ENCODE data around the gene OR7C2. TPM values are rescaled to one million over a fixed set of nuclear protein-coding genes. Genes with fewer than 3 reads are reported as not detected.

Gene OR7C2
- polyA plus RNA-seq (not detected in 2 replicates), polyA minus RNA-seq (not detected in 2 replicates)

DNA sequence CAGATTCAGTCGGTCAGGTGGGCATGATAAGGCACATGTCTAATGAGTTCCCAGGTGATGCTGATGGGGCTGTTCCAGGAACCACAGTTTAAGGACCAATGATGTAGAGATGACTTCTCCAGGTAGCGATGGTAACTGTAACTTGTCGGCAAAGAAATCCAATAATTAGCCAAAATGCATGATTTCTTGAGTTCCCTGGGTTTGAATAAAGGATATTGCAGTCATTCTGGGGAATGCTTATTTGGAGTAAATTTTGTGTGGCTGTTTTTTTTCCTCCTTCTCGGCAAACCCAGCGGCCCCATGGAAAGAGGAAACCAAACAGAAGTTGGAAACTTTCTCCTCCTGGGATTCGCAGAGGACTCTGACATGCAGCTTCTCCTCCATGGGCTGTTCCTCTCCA lies at the start of gene OR7C2:
OR7C2 (plus strand) TSS at position 301 of the 400 bp plus-strand sequence; CDS start at position 301, 0 bp downstream.
- no peak within 1 kb of the TSS for H3K27ac ChIP-seq (ENCODE audit: low read length)
- no peaks in the 10 kb centered on the region for H3K9me2 ChIP-seq (ENCODE audit: insufficient read depth, low read length)
- H3K36me3 ChIP-seq (ENCODE audit: insufficient read depth, low read length), result no peaks in the 10 kb centered on the region
- no peaks in the 10 kb centered on the region for H3F3A ChIP-seq (ENCODE audit: insufficient read depth, low read length, poor library complexity, severe bottlenecking)
- H3K4me2 ChIP-seq (ENCODE audit: low read length), result no peak within 1 kb of the TSS
- no peaks in the 10 kb centered on the region for H3K9me3 ChIP-seq (ENCODE audit: low read length)
- H4K20me1 ChIP-seq (ENCODE audit: insufficient read depth), result no peaks in the 10 kb centered on the region
- no peak within 1 kb of the TSS for H3K4me3 ChIP-seq (ENCODE audit: low read length)
- H2AFZ ChIP-seq (ENCODE audit: low read depth, low read length), result no peak within 1 kb of the TSS
- H3K27me3 ChIP-seq (ENCODE audit: insufficient read depth, low read depth, low read length), result no peaks in the 10 kb centered on the region
- TF ChIP-seq SMC3 (conservative IDR thresholded peaks at IDR 0.05; ENCODE audit: poor library complexity), result no peak
- no peaks in the 10 kb centered on the region for H3K79me2 ChIP-seq (replicated peaks; ENCODE audit: insufficient read depth, low read length)
- no peak within 1 kb of the TSS for H3K9ac ChIP-seq (ENCODE audit: low read length)

DNA sequence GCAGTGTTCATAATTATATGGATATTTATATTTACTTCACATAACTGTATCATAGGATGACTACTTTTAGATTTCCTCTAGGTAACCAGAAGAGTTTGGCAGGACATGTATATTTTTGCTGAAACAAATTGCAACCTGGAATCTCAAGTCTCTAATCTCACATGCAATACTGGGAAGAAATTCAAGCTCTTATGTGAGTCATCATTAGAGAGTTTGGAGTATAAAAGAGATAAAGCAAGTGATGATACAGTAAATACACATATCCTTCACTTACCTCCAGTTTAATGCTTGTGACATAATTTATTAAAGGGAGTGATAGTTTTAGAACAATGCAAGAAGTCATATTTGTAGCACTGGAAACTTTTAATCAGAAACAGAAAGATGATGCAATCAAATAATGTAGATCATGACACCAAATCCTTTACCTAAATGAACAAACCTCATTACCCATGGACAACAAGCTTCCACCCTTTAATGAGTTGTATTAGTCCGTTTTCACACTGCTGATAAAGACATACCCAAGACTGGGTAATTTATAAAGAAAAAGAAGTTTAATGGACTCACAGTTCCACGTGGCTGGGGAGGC lies 39.5 kb upstream of the OR7C2 start:
- Histone ChIP-seq H3K27me3 (ENCODE audit: insufficient read depth, low read depth, low read length) (no peaks in the 10 kb centered on the region), H4K20me1 (ENCODE audit: insufficient read depth) (no peaks in the 10 kb centered on the region), H3K27ac (ENCODE audit: low read length) (no peak overlapping the region), H2AFZ (ENCODE audit: low read depth, low read length) (no peak overlapping the region), H3K9me3 (ENCODE audit: low read length) (no peaks in the 10 kb centered on the region), H3K4me3 (ENCODE audit: low read length) (no peak overlapping the region), H3K36me3 (ENCODE audit: insufficient read depth, low read length) (no peaks in the 10 kb centered on the region), H3K9ac (ENCODE audit: low read length) (no peak overlapping the region), H3K9me2 (ENCODE audit: insufficient read depth, low read length) (no peaks in the 10 kb centered on the region), H3K4me2 (ENCODE audit: low read length) (no peak overlapping the region), H3K79me2 (replicated peaks; ENCODE audit: insufficient read depth, low read length) (no peaks in the 10 kb centered on the region), H3F3A (ENCODE audit: insufficient read depth, low read length, poor library complexity, severe bottlenecking) (no peaks in the 10 kb centered on the region)
- TF ChIP-seq EP300 (conservative IDR thresholded peaks at IDR 0.05; ENCODE audit: poor library complexity, severe bottlenecking), result no peak
- no peak for TF ChIP-seq MXI1 (conservative IDR thresholded peaks at IDR 0.05; ENCODE audit: poor library complexity, severe bottlenecking)
- TF ChIP-seq TAF1 (IDR thresholded peaks at IDR 0.05; ENCODE audit: low read depth), result no peak
- no peak for TF ChIP-seq POLR2AphosphoS5 (IDR thresholded peaks at IDR 0.05)
- no peak for TF ChIP-seq SMC3 (conservative IDR thresholded peaks at IDR 0.05; ENCODE audit: poor library complexity)
- TF ChIP-seq, protein P1, sequence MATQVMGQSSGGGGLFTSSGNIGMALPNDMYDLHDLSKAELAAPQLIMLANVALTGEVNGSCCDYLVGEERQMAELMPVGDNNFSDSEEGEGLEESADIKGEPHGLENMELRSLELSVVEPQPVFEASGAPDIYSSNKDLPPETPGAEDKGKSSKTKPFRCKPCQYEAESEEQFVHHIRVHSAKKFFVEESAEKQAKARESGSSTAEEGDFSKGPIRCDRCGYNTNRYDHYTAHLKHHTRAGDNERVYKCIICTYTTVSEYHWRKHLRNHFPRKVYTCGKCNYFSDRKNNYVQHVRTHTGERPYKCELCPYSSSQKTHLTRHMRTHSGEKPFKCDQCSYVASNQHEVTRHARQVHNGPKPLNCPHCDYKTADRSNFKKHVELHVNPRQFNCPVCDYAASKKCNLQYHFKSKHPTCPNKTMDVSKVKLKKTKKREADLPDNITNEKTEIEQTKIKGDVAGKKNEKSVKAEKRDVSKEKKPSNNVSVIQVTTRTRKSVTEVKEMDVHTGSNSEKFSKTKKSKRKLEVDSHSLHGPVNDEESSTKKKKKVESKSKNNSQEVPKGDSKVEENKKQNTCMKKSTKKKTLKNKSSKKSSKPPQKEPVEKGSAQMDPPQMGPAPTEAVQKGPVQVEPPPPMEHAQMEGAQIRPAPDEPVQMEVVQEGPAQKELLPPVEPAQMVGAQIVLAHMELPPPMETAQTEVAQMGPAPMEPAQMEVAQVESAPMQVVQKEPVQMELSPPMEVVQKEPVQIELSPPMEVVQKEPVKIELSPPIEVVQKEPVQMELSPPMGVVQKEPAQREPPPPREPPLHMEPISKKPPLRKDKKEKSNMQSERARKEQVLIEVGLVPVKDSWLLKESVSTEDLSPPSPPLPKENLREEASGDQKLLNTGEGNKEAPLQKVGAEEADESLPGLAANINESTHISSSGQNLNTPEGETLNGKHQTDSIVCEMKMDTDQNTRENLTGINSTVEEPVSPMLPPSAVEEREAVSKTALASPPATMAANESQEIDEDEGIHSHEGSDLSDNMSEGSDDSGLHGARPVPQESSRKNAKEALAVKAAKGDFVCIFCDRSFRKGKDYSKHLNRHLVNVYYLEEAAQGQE (IDR thresholded peaks at IDR 0.05; ENCODE audit: borderline replicate concordance), result no peak
- no peak for TF ChIP-seq EZH2 (IDR thresholded peaks at IDR 0.05; ENCODE audit: borderline replicate concordance, insufficient read depth, low read length, poor library complexity, severe bottlenecking)

GRCh38 chr19:14906711-14907110 lies 34.6 kb upstream of the OR7C2 start:
- H4K20me1 ChIP-seq (ENCODE audit: insufficient read depth), result no peaks in the 10 kb centered on the region
- H3K9me3 ChIP-seq (ENCODE audit: low read length), result no peaks in the 10 kb centered on the region
- no peak overlapping the region for H3K27ac ChIP-seq (ENCODE audit: low read length)
- no peaks in the 10 kb centered on the region for H3K9me2 ChIP-seq (ENCODE audit: insufficient read depth, low read length)
- H2AFZ ChIP-seq (ENCODE audit: low read depth, low read length), result no peak overlapping the region
- H3K36me3 ChIP-seq (ENCODE audit: insufficient read depth, low read length), result no peaks in the 10 kb centered on the region
- H3K27me3 ChIP-seq (ENCODE audit: insufficient read depth, low read depth, low read length), result no peaks in the 10 kb centered on the region
- no peak overlapping the region for H3K4me2 ChIP-seq (ENCODE audit: low read length)
- H3F3A ChIP-seq (ENCODE audit: insufficient read depth, low read length, poor library complexity, severe bottlenecking), result no peaks in the 10 kb centered on the region
- TF ChIP-seq TAF1 (IDR thresholded peaks at IDR 0.05; ENCODE audit: low read depth) (no peak), MXI1 (conservative IDR thresholded peaks at IDR 0.05; ENCODE audit: poor library complexity, severe bottlenecking) (no peak), SMC3 (conservative IDR thresholded peaks at IDR 0.05; ENCODE audit: poor library complexity) (no peak), POLR2AphosphoS5 (IDR thresholded peaks at IDR 0.05) (no peak), EZH2 (IDR thresholded peaks at IDR 0.05; ENCODE audit: borderline replicate concordance, insufficient read depth, low read length, poor library complexity, severe bottlenecking) (no peak), RAD21 (conservative IDR thresholded peaks at IDR 0.05) (no peak), EP300 (conservative IDR thresholded peaks at IDR 0.05; ENCODE audit: poor library complexity, severe bottlenecking) (no peak)
- TF ChIP-seq, protein P2, sequence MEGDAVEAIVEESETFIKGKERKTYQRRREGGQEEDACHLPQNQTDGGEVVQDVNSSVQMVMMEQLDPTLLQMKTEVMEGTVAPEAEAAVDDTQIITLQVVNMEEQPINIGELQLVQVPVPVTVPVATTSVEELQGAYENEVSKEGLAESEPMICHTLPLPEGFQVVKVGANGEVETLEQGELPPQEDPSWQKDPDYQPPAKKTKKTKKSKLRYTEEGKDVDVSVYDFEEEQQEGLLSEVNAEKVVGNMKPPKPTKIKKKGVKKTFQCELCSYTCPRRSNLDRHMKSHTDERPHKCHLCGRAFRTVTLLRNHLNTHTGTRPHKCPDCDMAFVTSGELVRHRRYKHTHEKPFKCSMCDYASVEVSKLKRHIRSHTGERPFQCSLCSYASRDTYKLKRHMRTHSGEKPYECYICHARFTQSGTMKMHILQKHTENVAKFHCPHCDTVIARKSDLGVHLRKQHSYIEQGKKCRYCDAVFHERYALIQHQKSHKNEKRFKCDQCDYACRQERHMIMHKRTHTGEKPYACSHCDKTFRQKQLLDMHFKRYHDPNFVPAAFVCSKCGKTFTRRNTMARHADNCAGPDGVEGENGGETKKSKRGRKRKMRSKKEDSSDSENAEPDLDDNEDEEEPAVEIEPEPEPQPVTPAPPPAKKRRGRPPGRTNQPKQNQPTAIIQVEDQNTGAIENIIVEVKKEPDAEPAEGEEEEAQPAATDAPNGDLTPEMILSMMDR (IDR thresholded peaks at IDR 0.05; ENCODE audit: poor library complexity, severe bottlenecking), result no peak
- TF ChIP-seq, protein P1 (IDR thresholded peaks at IDR 0.05; ENCODE audit: borderline replicate concordance), result no peak
- no peak overlapping the region for H3K4me3 ChIP-seq (ENCODE audit: low read length)
- no peaks in the 10 kb centered on the region for H3K79me2 ChIP-seq (replicated peaks; ENCODE audit: insufficient read depth, low read length)
- no peak overlapping the region for H3K9ac ChIP-seq (ENCODE audit: low read length)

Measured in neural cell (in vitro differentiated cells).